Tibial artery (tissue), 4 donors: ENCODE measurements around the gene RAB11FIP3.

Experiments
- DNase-seq, 2 donors: peaks; one replicate each; pipeline ENCODE4 v3.0.0-alpha.2; 2019
- H3K27ac ChIP-seq, 2 donors: fragments of 200-600 bp; sonication (generic) in 1 of 2; 1 replicate in 1 of 2; 2 replicates in 1 of 2; pipeline ENCODE4 v1.5.1; 2018 to 2019; ENCODE audit warnings: mild to moderate bottlenecking in 1 of 2
- H3K27me3 ChIP-seq, 2 donors: fragments of 200-600 bp; sonication (generic) in 1 of 2; one replicate each; pipeline versions ENCODE4 v1.5.1 to v1.6.0; 2016 to 2019
- H3K36me3 ChIP-seq, 3 donors: fragments of 200-600 bp; sonication (generic) in 2 of 3; one replicate each; pipeline ENCODE4 v1.5.1; 2016 to 2019; ENCODE audit warnings: mild to moderate bottlenecking in 2 of 3
- H3K4me1 ChIP-seq, 4 donors: fragments of 200-600 bp; sonication (generic) in 2 of 4; 1 replicate in 3 of 4; 2 replicates in 1 of 4; pipeline ENCODE4 v1.5.1; 2016 to 2019
- H3K4me3 ChIP-seq, 2 donors: fragments of 200-600 bp; sonication (generic) in 1 of 2; 1 replicate in 1 of 2; 2 replicates in 1 of 2; pipeline ENCODE4 v1.5.1; 2018 to 2019; ENCODE audit warnings: mild to moderate bottlenecking in 2 of 2
- H3K9me3 ChIP-seq, 3 donors: fragments of 200-600 bp; sonication (generic) in 1 of 3; one replicate each; pipeline ENCODE4 v1.5.1; 2016 to 2019
- intact Hi-C: fragments of 100-400 bp; cut with DNase I; formaldehyde crosslinking; loops from one replicate; pipeline ENCODE4 v1.15.0; 2023; ENCODE audit warnings: low total_unique reads
- TF ChIP-seq, protein P1 (sequence below), 2 experiments: fragments of 200-600 bp in 1 of 2; fragments of 450-650 bp in 1 of 2; IDR thresholded peaks; one replicate each; pipeline ENCODE4 v1.5.1; 2017 to 2019; ENCODE audit warnings: antibody characterized with exemption in 2 of 2, mild to moderate bottlenecking in 1 of 2, moderate library complexity in 1 of 2

RAB11FIP3 gene

DNA sequence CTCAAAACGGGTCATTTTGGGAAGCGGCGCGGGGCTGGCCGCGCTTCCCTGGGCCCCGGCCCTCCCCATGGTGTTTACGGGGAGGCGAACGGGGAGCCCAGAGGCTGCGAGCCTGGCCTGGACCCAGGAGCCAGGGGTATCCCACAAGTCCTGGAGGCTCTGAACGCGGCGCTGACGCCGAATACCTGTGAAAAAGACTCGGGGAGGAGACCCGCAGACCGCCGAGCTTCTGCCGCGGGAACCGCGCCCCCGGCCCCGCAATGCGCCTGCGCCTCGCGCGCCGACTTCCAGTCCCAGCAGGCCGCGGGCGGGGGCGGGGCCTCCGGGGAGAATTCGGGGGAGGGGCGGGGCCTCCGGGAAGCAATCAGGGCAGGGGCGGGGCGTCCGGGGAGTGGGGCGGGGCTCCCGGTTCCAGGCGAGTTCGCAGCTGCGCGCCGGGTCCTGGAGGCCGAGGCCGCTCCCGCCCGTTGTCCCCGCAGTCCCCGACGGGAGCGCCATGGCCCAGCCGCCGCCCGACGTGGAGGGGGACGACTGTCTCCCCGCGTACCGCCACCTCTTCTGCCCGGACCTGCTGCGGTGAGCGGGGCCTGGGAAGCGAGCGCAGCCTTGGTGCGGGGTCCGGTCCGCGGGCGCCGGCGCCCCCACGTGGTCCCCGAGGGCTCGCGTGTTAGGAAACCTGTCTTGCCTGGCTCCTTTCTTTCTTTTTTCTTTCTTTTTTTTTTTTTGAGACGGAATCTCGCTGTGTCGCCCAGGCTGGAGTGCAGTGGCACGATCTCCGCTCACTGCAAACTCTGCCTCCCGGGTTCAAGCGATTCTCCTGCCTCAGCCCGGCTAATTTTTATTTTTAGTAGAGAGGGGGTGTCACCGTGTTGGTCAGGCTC, 23.7 kb upstream of the RAB11FIP3 start, which contains the start of gene DECR2:
Gene DECR2 (plus strand): TSS at position 418 of the 881 bp plus-strand sequence. CDS start 79 bp downstream, at position 497.
- intact Hi-C loops: loop anchor here (5.0 kb wide), 1 partner anchor 49 kb away; the partner anchor contains the start of gene AXIN1
- TF ChIP-seq, protein P1, sequence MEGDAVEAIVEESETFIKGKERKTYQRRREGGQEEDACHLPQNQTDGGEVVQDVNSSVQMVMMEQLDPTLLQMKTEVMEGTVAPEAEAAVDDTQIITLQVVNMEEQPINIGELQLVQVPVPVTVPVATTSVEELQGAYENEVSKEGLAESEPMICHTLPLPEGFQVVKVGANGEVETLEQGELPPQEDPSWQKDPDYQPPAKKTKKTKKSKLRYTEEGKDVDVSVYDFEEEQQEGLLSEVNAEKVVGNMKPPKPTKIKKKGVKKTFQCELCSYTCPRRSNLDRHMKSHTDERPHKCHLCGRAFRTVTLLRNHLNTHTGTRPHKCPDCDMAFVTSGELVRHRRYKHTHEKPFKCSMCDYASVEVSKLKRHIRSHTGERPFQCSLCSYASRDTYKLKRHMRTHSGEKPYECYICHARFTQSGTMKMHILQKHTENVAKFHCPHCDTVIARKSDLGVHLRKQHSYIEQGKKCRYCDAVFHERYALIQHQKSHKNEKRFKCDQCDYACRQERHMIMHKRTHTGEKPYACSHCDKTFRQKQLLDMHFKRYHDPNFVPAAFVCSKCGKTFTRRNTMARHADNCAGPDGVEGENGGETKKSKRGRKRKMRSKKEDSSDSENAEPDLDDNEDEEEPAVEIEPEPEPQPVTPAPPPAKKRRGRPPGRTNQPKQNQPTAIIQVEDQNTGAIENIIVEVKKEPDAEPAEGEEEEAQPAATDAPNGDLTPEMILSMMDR (IDR thresholded peaks at IDR 0.05): peak; percentile 39 to 41
- Histone ChIP-seq H3K27ac (peak within 1 kb of the TSS; percentile 83 to 95), H3K36me3 (peaks cover 0 to 19% (median 0%) of the 10 kb centered on the region in 3 donors), H3K9me3 (no peaks in the 10 kb centered on the region), H3K4me1 (peaks cover 0 to 28% (median 20%) of the 10 kb centered on the region in 4 donors), H3K4me3 (peak within 1 kb of the TSS; percentile 69 to 87), H3K27me3 (no peaks in the 10 kb centered on the region)
- peak; percentile 94 to 97 for DNase-seq

DNA sequence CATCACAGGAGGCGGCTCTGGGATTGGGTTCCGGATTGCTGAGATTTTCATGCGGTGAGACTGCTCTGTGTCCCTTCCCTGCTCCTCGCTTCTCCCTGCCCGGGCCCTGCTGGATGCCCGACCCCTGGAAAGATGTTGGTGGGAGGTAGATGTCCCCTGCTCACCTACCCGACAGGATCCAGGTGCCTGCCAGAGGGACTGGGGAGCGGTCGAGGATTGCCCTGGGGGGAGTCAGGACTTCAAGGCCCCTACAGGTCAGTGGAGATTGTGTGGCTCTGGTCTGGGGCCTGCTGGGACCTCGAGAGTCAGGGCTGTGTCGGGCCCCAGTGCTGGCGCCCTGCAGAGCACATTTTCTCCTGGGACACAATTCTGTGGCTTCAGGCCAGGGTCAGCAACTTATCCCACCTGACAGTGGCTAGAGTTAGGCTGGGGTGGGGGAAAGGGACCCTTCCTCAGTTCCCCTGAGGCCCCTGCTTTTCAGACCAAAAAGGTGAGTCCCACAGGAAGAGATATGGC, 20.4 kb upstream of the RAB11FIP3 start:
- Histone ChIP-seq H3K4me1 (peaks cover 0 to 18% (median 13%) of the 10 kb centered on the region in 4 donors), H3K9me3 (no peaks in the 10 kb centered on the region), H3K27me3 (no peaks in the 10 kb centered on the region), H3K4me3 (no peak overlapping the region), H3K36me3 (peaks cover 0 to 26% (median 4%) of the 10 kb centered on the region in 3 donors), H3K27ac (no peak overlapping the region)
- intact Hi-C loops: loop anchor here (5.0 kb wide), 1 partner anchor 53 kb away; the partner anchor contains the start of gene AXIN1
- no peak for DNase-seq
- TF ChIP-seq, protein P1 (IDR thresholded peaks at IDR 0.05): no peak

- intact Hi-C loops: no loop called here
- no peaks in the 10 kb centered on the region for H3K27me3 ChIP-seq
- peaks cover 0 to 32% (median 5%) of the 10 kb centered on the region in 3 donors for H3K36me3 ChIP-seq
- no peak overlapping the region for H3K4me3 ChIP-seq
- H3K27ac ChIP-seq: no peak overlapping the region
- H3K9me3 ChIP-seq: no peaks in the 10 kb centered on the region
- peaks cover 0 to 12% (median 5%) of the 10 kb centered on the region in 4 donors for H3K4me1 ChIP-seq
- TF ChIP-seq, protein P1 (IDR thresholded peaks at IDR 0.05): no peak
- no peak for DNase-seq
Observed at GRCh38 chr16:405548-406506, 19.6 kb upstream of the RAB11FIP3 start.

DNA sequence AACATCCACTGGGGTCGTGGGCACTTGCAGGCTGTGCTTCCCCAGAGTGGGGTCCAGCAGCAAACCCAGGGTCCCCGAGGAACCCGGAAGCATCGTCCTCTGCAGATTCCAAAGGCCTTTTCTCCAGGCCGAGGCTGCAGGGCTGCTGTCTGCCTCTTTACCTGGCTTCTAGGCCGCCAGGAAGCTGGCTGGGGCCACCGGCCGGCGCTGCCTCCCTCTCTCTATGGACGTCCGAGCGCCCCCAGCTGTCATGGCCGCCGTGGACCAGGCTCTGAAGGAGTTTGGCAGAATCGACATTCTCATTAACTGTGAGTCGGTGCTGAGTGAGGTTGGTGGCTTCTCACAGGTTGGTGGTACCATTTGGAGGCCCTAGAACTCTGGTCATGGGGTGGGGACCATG, 18.2 kb upstream of the RAB11FIP3 start:
- H3K27ac ChIP-seq: no peak overlapping the region
- no peaks in the 10 kb centered on the region for H3K27me3 ChIP-seq
- H3K36me3 ChIP-seq: peaks cover 10 to 46% (median 19%) of the 10 kb centered on the region in 3 donors
- DNase-seq: no peak
- intact Hi-C loops: no loop called here
- H3K4me3 ChIP-seq: no peak overlapping the region
- no peaks in the 10 kb centered on the region for H3K9me3 ChIP-seq
- peaks cover 0 to 6% (median 2%) of the 10 kb centered on the region in 4 donors for H3K4me1 ChIP-seq
- TF ChIP-seq, protein P1 (IDR thresholded peaks at IDR 0.05): no peak
